OCI-LY3 (cell line): ENCODE measurements around the gene LMNB1.

Experiments
- CTCF ChIP-seq: fragments of 200-600, 300-600 bp; sonication (generic); IDR thresholded peaks from 2 replicates; pipeline ENCODE4 v1.5.1; 2014; ENCODE audit warnings: antibody characterized with exemption, low read length, low read depth
- EZH2phosphoT487 ChIP-seq: fragments of 200-600 bp; shearing (Covaris generic); IDR thresholded peaks from 2 replicates; pipeline ENCODE4 v1.6.1; 2018; ENCODE audit warnings: antibody characterized with exemption, mixed run types, low read depth

- no peak for TF ChIP-seq CTCF
- TF ChIP-seq EZH2phosphoT487, result no peak
These were observed 86.5 kb downstream of the LMNB1 start for GRCh38 chr5:126863402-126863801.
